Right atrium auricular region (tissue), 2 donors: Measurements from ENCODE around the gene LRBA. TPM values are rescaled to one million over a fixed set of nuclear protein-coding genes. Genes with fewer than 3 reads are reported as not detected.
"Not testable (repeated sequence)": the region's sequence is repeated elsewhere in the genome, so short reads cannot be mapped to it uniquely, and the experiment has no call there.

Source experiments
- DNase-seq: peaks from one replicate; pipeline ENCODE4 v3.0.0-alpha.2; 2019; ENCODE audit warnings: low spot score
- H3K27ac ChIP-seq, 2 donors: fragments of 200-600 bp; sonication (generic); 1 replicate in 1 of 2; 2 replicates in 1 of 2; pipeline ENCODE4 v1.5.1; 2016 to 2019
- H3K27me3 ChIP-seq, 2 donors: fragments of 200-600 bp; sonication (generic); one replicate each; pipeline versions ENCODE4 v1.5.1 to v1.6.0; 2017 to 2019
- H3K36me3 ChIP-seq: fragments of 200-600 bp; sonication (generic); one replicate; pipeline ENCODE4 v1.5.1; 2016
- H3K4me1 ChIP-seq, 2 donors: fragments of 200-600 bp; sonication (generic); one replicate each; pipeline versions ENCODE4 v1.5.1 to v1.6.0; 2017 to 2019
- H3K4me3 ChIP-seq, 2 donors: fragments of 200-600 bp; sonication (generic); 1 replicate in 1 of 2; 2 replicates in 1 of 2; pipeline ENCODE4 v1.5.1; 2017 to 2019; ENCODE audit warnings: mild to moderate bottlenecking in 1 of 2, moderate library complexity in 1 of 2
- H3K9me3 ChIP-seq, 2 donors: fragments of 200-600 bp; sonication (generic); one replicate each; pipeline ENCODE4 v1.5.1; 2019
- total RNA-seq, 2 donors: library from RNA; depleted of rRNA; stranded (reverse); fragments of >200 nt; gene quantifications; one replicate each; pipeline ENCODE4 v1.1.0, GENCODE V29; 2016
- TF ChIP-seq, protein P1 (sequence below), 2 donors: fragments of 200-600 bp; sonication (generic); IDR thresholded peaks; one replicate each; pipeline ENCODE4 v1.5.1; 2019; ENCODE audit warnings: antibody characterized with exemption in 2 of 2

Gene LRBA
- total RNA-seq, 2 donors from 2014 or later, result 20.8 to 37.7 TPM

DNA sequence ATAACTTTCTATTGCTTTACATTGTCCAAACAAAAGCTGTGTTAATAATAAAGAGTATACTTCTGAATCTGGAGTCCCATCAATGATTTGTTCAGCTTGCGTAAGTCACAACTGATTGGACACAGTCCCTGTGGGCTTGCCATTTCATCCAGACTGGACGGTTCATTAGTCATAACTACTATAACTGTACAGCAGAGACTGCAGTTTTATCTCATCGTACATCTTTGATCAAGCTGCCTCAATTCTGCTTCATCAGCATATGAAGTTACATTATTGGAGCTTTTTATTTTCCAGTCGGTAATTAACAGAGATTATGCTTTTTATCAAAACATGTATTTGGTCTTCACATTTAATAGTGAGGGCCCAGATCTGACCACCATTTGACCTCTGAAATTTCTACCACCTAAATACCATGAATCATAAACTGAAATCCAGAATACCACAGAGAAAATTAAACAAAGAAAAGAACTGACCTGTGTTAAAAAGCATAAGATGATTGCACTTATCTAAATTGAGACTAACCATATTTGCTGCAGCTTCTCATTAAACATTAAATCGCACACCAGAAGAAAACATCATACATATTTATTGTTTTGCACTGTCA lies 445.6 kb downstream of the LRBA start:
- no peaks in the 10 kb centered on the region for H3K36me3 ChIP-seq
- H3K4me1 ChIP-seq, result no peaks in the 10 kb centered on the region
- TF ChIP-seq, protein P1, sequence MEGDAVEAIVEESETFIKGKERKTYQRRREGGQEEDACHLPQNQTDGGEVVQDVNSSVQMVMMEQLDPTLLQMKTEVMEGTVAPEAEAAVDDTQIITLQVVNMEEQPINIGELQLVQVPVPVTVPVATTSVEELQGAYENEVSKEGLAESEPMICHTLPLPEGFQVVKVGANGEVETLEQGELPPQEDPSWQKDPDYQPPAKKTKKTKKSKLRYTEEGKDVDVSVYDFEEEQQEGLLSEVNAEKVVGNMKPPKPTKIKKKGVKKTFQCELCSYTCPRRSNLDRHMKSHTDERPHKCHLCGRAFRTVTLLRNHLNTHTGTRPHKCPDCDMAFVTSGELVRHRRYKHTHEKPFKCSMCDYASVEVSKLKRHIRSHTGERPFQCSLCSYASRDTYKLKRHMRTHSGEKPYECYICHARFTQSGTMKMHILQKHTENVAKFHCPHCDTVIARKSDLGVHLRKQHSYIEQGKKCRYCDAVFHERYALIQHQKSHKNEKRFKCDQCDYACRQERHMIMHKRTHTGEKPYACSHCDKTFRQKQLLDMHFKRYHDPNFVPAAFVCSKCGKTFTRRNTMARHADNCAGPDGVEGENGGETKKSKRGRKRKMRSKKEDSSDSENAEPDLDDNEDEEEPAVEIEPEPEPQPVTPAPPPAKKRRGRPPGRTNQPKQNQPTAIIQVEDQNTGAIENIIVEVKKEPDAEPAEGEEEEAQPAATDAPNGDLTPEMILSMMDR (IDR thresholded peaks at IDR 0.05), result no peak
- H3K27ac ChIP-seq, result no peak overlapping the region
- H3K9me3 ChIP-seq, result no peaks in the 10 kb centered on the region
- H3K4me3 ChIP-seq, result no peak overlapping the region
- H3K27me3 ChIP-seq, result no peaks in the 10 kb centered on the region
- DNase-seq, result no peak

DNA sequence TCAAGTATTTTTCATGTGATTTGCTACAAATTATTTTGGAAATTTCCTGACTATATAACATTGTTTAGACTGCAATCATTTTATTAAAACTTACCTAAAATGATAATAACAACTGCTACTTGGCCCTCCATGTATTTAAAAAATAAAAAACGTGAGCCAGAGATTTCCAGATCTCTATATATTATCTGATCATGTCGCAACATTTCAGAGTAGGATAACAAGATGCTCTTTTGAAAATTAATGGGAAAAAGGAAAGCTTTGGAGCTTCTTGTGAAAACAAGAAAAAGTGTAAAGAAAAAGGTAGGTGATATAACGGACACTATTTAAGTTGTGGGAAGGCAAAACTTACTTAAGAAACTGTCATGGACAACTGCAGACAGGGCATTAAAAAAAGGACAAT lies 448.0 kb downstream of the LRBA start:
- TF ChIP-seq, protein P1 (IDR thresholded peaks at IDR 0.05), result no peak
- Histone ChIP-seq H3K27me3 (no peaks in the 10 kb centered on the region), H3K9me3 (no peaks in the 10 kb centered on the region), H3K27ac (no peak overlapping the region), H3K36me3 (no peaks in the 10 kb centered on the region), H3K4me3 (no peak overlapping the region), H3K4me1 (no peaks in the 10 kb centered on the region)
- DNase-seq, result no peak

DNA sequence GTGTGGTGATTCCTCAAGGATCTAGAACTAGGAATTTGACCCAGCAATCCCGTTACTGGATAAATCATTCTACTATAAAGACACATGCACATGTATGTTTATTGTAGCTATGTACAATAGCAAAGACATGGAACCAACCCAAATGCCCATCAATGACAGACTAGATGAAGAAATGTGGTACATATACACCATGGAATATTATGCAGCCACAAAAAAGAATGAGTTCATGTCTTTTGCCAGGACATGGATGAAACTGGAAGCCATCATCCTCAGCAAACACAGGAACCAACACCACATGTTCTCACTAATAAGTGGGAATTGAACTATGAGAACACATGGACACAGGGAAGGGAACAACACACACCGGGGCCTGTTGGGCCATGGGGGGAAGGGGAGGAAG lies 450.1 kb downstream of the LRBA start:
- not testable (repeated sequence) for H3K4me3 ChIP-seq, H3K9me3 ChIP-seq, H3K4me1 ChIP-seq, H3K36me3 ChIP-seq, H3K27me3 ChIP-seq, H3K27ac ChIP-seq, DNase-seq

DNA sequence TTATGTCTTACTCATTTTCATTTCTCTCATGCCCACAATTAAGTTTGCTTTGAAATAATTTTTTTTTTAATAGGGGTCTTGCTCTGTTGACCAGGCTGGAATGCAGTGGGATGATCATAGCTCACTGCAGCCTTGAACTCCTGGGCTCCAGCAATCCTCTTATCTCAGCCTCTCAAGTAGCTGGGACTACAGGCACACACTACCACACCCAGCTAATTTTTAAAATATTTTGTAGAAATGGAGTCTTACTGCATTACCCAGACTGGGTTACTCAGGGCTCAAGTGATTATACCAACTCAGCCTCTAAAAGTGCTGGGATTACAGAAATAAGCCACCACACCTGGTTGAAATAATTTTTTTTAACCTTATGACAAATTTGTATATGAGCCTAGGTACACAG lies 452.3 kb downstream of the LRBA start:
- Histone ChIP-seq H3K4me1 (no peaks in the 10 kb centered on the region), H3K27me3 (no peaks in the 10 kb centered on the region), H3K27ac (no peak overlapping the region), H3K4me3 (no peak overlapping the region), H3K9me3 (no peaks in the 10 kb centered on the region), H3K36me3 (no peaks in the 10 kb centered on the region)
- TF ChIP-seq, protein P1 (IDR thresholded peaks at IDR 0.05), result no peak
- no peak for DNase-seq

DNA sequence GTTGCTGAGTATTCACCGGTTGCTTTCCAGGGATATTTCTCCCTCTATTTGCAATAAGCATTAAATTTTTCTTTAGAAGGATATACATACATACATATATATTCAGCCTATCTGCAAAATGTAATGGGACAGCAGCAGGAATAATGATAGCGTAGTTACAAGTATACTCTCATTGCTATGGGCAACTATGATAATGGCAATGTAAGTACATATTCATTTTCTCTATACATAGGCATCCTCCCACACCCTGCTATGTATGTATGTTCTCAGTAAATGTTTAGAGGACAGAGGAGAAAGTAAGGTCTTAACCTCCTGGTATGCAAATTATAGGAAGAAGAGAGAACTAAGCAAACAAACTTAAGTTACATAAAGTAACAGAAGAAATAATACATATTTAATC lies 452.8 kb downstream of the LRBA start:
- H3K4me3 ChIP-seq, result no peak overlapping the region
- no peaks in the 10 kb centered on the region for H3K36me3 ChIP-seq
- TF ChIP-seq, protein P1 (IDR thresholded peaks at IDR 0.05), result no peak
- no peak overlapping the region for H3K27ac ChIP-seq
- no peaks in the 10 kb centered on the region for H3K4me1 ChIP-seq
- no peaks in the 10 kb centered on the region for H3K27me3 ChIP-seq
- H3K9me3 ChIP-seq, result no peaks in the 10 kb centered on the region
- DNase-seq, result no peak

DNA sequence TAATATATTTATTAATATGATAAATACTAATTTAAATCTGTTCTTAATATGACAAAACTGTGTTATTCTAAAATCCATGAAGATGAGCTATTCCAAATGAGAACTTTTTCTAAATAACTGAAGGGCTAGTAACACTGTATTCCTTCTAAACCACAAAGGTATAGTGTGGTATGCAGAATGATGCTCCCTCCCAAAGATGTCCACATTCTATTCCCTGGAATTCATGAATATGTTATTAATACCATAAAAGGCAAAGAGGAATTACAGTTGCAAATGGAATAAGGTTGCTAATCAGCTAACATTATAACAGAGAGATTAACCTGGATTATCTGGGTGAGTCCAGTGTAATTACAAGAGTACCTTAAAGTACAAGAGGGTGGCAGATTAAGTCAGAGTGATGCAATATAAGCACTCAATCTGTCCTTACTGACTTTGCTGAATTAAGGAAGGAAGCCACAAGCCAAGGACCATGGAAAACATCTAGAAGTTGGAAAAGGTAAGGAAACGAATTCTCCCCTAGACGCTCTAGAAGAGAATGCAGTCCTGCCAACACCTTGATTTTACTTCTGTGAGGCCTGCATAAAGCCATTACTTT lies 453.8 kb downstream of the LRBA start:
- Histone ChIP-seq H3K27me3 (no peaks in the 10 kb centered on the region), H3K36me3 (no peaks in the 10 kb centered on the region), H3K4me1 (no peaks in the 10 kb centered on the region), H3K9me3 (no peaks in the 10 kb centered on the region), H3K4me3 (no peak overlapping the region), H3K27ac (no peak overlapping the region)
- DNase-seq, result no peak
- TF ChIP-seq, protein P1 (IDR thresholded peaks at IDR 0.05), result no peak

DNA sequence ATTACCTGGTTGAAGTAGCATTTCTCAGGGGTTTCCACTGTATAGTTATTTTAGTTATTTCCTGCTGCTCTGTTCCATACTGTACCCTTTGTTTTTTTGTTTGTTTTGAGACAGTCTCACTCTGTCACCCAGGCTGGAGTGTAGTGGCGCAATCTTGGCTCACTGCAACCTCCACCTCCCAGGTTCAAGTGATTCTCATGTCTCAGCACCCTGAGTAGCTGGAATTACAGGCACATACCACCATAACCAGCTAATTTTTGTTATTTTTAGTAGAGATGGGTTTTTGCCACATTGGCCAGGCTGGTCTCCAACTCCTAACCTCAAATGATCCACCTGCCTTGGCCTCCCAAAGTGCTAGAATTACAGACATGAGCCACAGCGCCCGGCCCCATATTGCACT lies 457.3 kb downstream of the LRBA start:
- not testable (repeated sequence) for DNase-seq, H3K27me3 ChIP-seq, H3K4me3 ChIP-seq, H3K27ac ChIP-seq, H3K36me3 ChIP-seq, H3K4me1 ChIP-seq, H3K9me3 ChIP-seq
